OCI-LY3 (cell line): ENCODE measurements around the gene GAPDH.

Experiments
- EZH2phosphoT487 ChIP-seq: fragments of 200-600 bp; shearing (Covaris generic); IDR thresholded peaks from 2 replicates; pipeline ENCODE4 v1.6.1; 2018; ENCODE audit warnings: antibody characterized with exemption, mixed run types, low read depth
- TF ChIP-seq, protein P1 (sequence below): fragments of 200-600, 300-600 bp; sonication (generic); IDR thresholded peaks from 2 replicates; pipeline ENCODE4 v1.5.1; 2014; ENCODE audit warnings: antibody characterized with exemption, low read length, low read depth

DNA sequence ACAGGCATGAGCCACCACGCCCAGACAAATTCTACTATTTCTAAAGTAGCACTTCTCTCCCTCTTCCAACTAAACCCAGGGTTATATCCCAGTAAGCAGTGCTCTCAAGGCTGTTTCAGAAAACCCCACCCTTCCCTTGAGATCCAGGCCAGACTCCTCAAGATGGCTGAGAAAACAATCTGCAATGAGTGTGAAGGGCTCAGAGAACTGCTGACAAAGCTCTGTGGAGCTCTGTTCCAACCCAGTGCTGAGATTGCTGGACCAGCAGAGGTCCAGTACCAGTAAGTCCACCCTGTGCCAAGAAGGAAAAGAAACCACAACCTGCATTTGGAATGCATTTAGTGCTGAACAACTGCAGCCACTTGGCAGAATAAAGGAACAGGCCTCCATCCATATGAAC lies 25.2 kb downstream of the GAPDH start:
- TF ChIP-seq, protein P1, sequence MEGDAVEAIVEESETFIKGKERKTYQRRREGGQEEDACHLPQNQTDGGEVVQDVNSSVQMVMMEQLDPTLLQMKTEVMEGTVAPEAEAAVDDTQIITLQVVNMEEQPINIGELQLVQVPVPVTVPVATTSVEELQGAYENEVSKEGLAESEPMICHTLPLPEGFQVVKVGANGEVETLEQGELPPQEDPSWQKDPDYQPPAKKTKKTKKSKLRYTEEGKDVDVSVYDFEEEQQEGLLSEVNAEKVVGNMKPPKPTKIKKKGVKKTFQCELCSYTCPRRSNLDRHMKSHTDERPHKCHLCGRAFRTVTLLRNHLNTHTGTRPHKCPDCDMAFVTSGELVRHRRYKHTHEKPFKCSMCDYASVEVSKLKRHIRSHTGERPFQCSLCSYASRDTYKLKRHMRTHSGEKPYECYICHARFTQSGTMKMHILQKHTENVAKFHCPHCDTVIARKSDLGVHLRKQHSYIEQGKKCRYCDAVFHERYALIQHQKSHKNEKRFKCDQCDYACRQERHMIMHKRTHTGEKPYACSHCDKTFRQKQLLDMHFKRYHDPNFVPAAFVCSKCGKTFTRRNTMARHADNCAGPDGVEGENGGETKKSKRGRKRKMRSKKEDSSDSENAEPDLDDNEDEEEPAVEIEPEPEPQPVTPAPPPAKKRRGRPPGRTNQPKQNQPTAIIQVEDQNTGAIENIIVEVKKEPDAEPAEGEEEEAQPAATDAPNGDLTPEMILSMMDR = no peak
- TF ChIP-seq EZH2phosphoT487 = no peak
